GM12878 (cell line): ENCODE data around the gene LEKR1. TPM values are rescaled to one million over a fixed set of nuclear protein-coding genes. Genes with fewer than 3 reads are reported as not detected.

ENCODE experiments used
- ATAC-seq: fragments of 200-7000 bp; cut with Tn5 transposase; 3 replicates; pipeline ENCODE4 v1.9.1; 2020; ENCODE audit warnings: mild to moderate bottlenecking, moderate library complexity
- BruUV-seq: library from RNA; stranded (reverse); fragments of 400-500 nt; replicated peaks from 2 replicates; lab custom pipeline; 2021; lab: Mats Ljungman, UMichigan
- CTCF ChIA-PET: fragments of 300-600 bp; sonication (Branson Sonifier 250); formaldehyde crosslinking; extraction: SDS; loops from one replicate; lab custom pipeline; 2021; ENCODE audit warnings: inconsistent platforms; lab: Yijun Ruan, JAX
- POLR2A ChIA-PET: fragments of 350-600 bp; formaldehyde crosslinking; extraction: SDS; loops from one replicate; lab custom pipeline; 2021; ENCODE audit warnings: inconsistent platforms; lab: Charles Lee
- RAD21 ChIA-PET: fragments of 300-600 bp; sonication (Branson Sonifier 250); formaldehyde crosslinking; loops from one replicate; lab custom pipeline; 2023; ENCODE audit warnings: antibody characterized with exemption; ENCODE audit not compliant: unreplicated experiment; lab: Charles Lee
- SMC1A ChIA-PET: fragments of 300-600 bp; sonication (Branson Sonifier 250); formaldehyde crosslinking; loops from one replicate; lab custom pipeline; 2023; ENCODE audit not compliant: unreplicated experiment, uncharacterized antibody; lab: Charles Lee
- DNase-seq: peaks from one replicate; pipeline ENCODE4 v3.0.0-alpha.2; 2011; ENCODE audit warnings: low read depth, low spot score
- FAIRE-seq: peaks from 3 replicates; lab custom pipeline; 2011; peaks lifted over from hg19 to GRCh38; lab: Jason Lieb, UNC
- H2AFZ ChIP-seq: 2 replicates; pipeline ENCODE4 v1.6.0; 2011; ENCODE audit warnings: low read depth, low read length, control low read depth; ENCODE audit not compliant: control insufficient read depth
- H3K27ac ChIP-seq: 2 replicates; pipeline ENCODE4 v1.5.1; 2011; ENCODE audit warnings: control low read depth; ENCODE audit not compliant: control insufficient read depth, insufficient read depth
- H3K27me3 ChIP-seq, 2 experiments: replicated peaks in 1 of 2; 2 replicates each; pipeline versions ENCODE4 v1.6.0 to v1.6.1; 2011; ENCODE audit warnings: low read length in 1 of 2; ENCODE audit not compliant: control insufficient read depth in 2 of 2, insufficient read depth in 2 of 2
- H3K36me3 ChIP-seq, 2 experiments: 2 replicates each; pipeline ENCODE4 v1.5.1; 2011; ENCODE audit warnings: low read length in 1 of 2; ENCODE audit not compliant: control insufficient read depth in 2 of 2, insufficient read depth in 2 of 2
- H3K4me1 ChIP-seq: 2 replicates; pipeline ENCODE4 v1.6.1; 2011; ENCODE audit warnings: mild to moderate bottlenecking, low read length, moderate library complexity, mixed read lengths; ENCODE audit not compliant: control insufficient read depth, insufficient read depth
- H3K4me2 ChIP-seq: 2 replicates; pipeline ENCODE4 v1.6.0; 2011; ENCODE audit warnings: control low read depth; ENCODE audit not compliant: control insufficient read depth, insufficient read depth
- H3K4me3 ChIP-seq: fragments of 200-600 bp; sonication (generic); 2 replicates; pipeline ENCODE4 v1.5.1; 2016
- H3K79me2 ChIP-seq: 2 replicates; pipeline ENCODE4 v1.6.0; 2011; ENCODE audit warnings: low read length; ENCODE audit not compliant: control insufficient read depth, insufficient read depth
- H3K9ac ChIP-seq: 2 replicates; pipeline ENCODE4 v1.8.0; 2011; ENCODE audit warnings: low read length, control low read depth, mixed read lengths; ENCODE audit not compliant: control insufficient read depth, insufficient read depth
- H3K9me3 ChIP-seq: replicated peaks from 3 replicates; pipeline ENCODE4 v1.5.1; 2011; ENCODE audit warnings: mild to moderate bottlenecking, low read length; ENCODE audit not compliant: control insufficient read depth, insufficient read depth
- H4K20me1 ChIP-seq: 2 replicates; pipeline ENCODE4 v1.6.0; 2011; ENCODE audit not compliant: control insufficient read depth, insufficient read depth
- BCL11A ChIP-seq: IDR thresholded peaks from 2 replicates; pipeline ENCODE4 v1.6.1; 2011; ENCODE audit warnings: low read depth, low read length
- BMI1 ChIP-seq: fragments of 450-650 bp; IDR thresholded peaks from 2 replicates; pipeline ENCODE4 v1.6.1; 2016; ENCODE audit warnings: mild to moderate bottlenecking, moderate library complexity, borderline replicate concordance
- BRCA1 ChIP-seq: IDR thresholded peaks from 2 replicates; pipeline ENCODE4 v1.6.1; 2011; ENCODE audit warnings: low read depth, low read length, improper control_type of control experiment
- EED ChIP-seq: sonication (generic); IDR thresholded peaks from 2 replicates; pipeline ENCODE4 v1.6.1; 2016; ENCODE audit warnings: antibody characterized with exemption, low read depth
- ETV6 ChIP-seq, 2 experiments: fragments of 450-650 bp in 1 of 2; IDR thresholded peaks in 1 of 2; conservative IDR thresholded peaks in 1 of 2; 2 replicates each; pipeline ENCODE4 v1.6.1; 2014; ENCODE audit warnings: antibody characterized with exemption in 1 of 2, borderline replicate concordance in 1 of 2, low read depth in 1 of 2, mild to moderate bottlenecking in 1 of 2, moderate library complexity in 1 of 2
- IRF3 ChIP-seq: fragments of 450-650 bp; IDR thresholded peaks from 2 replicates; pipeline ENCODE4 v1.6.1; 2014; ENCODE audit warnings: mild to moderate bottlenecking
- KDM1A ChIP-seq: fragments of 200-600 bp; sonication (generic); IDR thresholded peaks from 2 replicates; pipeline ENCODE4 v1.6.1; 2016; ENCODE audit warnings: borderline replicate concordance
- MYB ChIP-seq: fragments of 150-350 bp; IDR thresholded peaks from 2 replicates; pipeline ENCODE4 v1.6.1; 2014; ENCODE audit warnings: mild to moderate bottlenecking, low read depth, low read length, borderline replicate concordance
- PBX3 ChIP-seq: IDR thresholded peaks from 2 replicates; pipeline ENCODE4 v1.6.1; 2011; ENCODE audit warnings: mild to moderate bottlenecking, low read depth, low read length, moderate library complexity; ENCODE audit not compliant: insufficient replicate concordance
- SKIL ChIP-seq: fragments of 450-650 bp; IDR thresholded peaks from 2 replicates; pipeline ENCODE4 v1.6.1; 2017; ENCODE audit warnings: mild to moderate bottlenecking, low read depth, inconsistent platforms; ENCODE audit not compliant: poor library complexity, severe bottlenecking
- SP1 ChIP-seq: IDR thresholded peaks from one replicate; pipeline ENCODE4 v1.6.1; 2011; ENCODE audit warnings: low read depth, low read length
- WGBS: methylation state at CpG from one replicate; pipeline ENCODE4 v1.1.6; 2016; ENCODE audit warnings: low lambda C conversion rate; ENCODE audit not compliant: insufficient replicate concordance, insufficient coverage; ENCODE audit errors: missing lambda C conversion rate; 5-methylcytosine and 5-hydroxymethylcytosine counted together
- in situ Hi-C: fragments of 300-500 bp; cut with MboI; formaldehyde crosslinking; loops from 9 replicates; pipeline ENCODE4 v1.14.3; 2018; ENCODE audit warnings: mixed read lengths
- intact Hi-C: fragments of 100-400 bp; cut with micrococcal nuclease; formaldehyde crosslinking; loops from one replicate; pipeline ENCODE4 v1.14.2; 2022; ENCODE audit not compliant: unreplicated experiment
- polyA plus RNA-seq, 11 experiments: library from polyadenylated mRNA; depleted of rRNA in 4 of 11; unstranded in 6 of 11; stranded (reverse) in 5 of 11; fragments of >200 nt; fragmentation: Nextera tagmentation in 4 of 11; fragmentation: Illumina TruSeq in 1 of 11; extraction: Ambion mirVana in 4 of 11; extraction: Trizol in 1 of 11; gene quantifications; 1 replicate in 1 of 11; 2 replicates in 10 of 11; pipeline versions ENCODE4 v1.2.1 to v1.2.3, GENCODE V29; 2011 to 2016; ENCODE audit warnings: inconsistent platforms in 2 of 11, missing spikeins in 2 of 11, low read depth in 1 of 11
- total RNA-seq, 4 experiments: library from RNA; depleted of rRNA in 3 of 4; stranded (reverse); fragments of >200 nt in 3 of 4; fragmentation: Illumina TruSeq in 1 of 4; extraction: Trizol in 1 of 4; gene quantifications; 2 replicates each; pipeline versions ENCODE4 v1.2.1 to v1.2.3, GENCODE V29; 2013 to 2021

LEKR1 gene
- total and polyA plus RNA-seq, 10 of the 15 experiments (the other 5 are each of a cell fraction or from before 2014, with no cell fraction given) = 0.48 to 3.2 (median 1.3) TPM

GRCh38 chr3:157077565-157077991 lies 251.4 kb downstream of the LEKR1 start:
- Histone ChIP-seq H3K4me2 (no peak overlapping the region), H2AFZ (no peak overlapping the region; the same call in 1 of the 2 replicates), H3K9me3 (no peaks in the 10 kb centered on the region), H3K9ac (no peak overlapping the region), H3K36me3 (no peaks in the 10 kb centered on the region), H3K79me2 (no peaks in the 10 kb centered on the region), H3K27me3 (no peaks in the 10 kb centered on the region), H4K20me1 (no peaks in the 10 kb centered on the region), H3K4me1 (peaks cover 17% of the 10 kb centered on the region)
- 93% methylated on average over 4 of the region's 4 CpGs for WGBS
- intact Hi-C loops (no loop called here), in situ Hi-C loops (no loop called here)
- no TSS peak for BruUV-seq
- FAIRE-seq (no peak), ATAC-seq (no peak)
- ChIA-PET CTCF (interaction anchor here (0.7 to 50.9 kb wide), 15 partner anchors 9 to 411 kb away, joined by 3 to 939 read pairs (median 3); partner anchors contain the start of gene TIPARP), RAD21 (interaction anchor here (1.3 to 1.5 kb wide), 5 partner anchors 10 to 403 kb away, joined by 4 to 7 read pairs (median 4); partner anchors contain the start of gene TIPARP)
- TF ChIP-seq IRF3 = no peak
- TF ChIP-seq SKIL = no peak
- TF ChIP-seq ETV6 (conservative IDR thresholded peaks at IDR 0.05 in 1 of 2, IDR thresholded peaks at IDR 0.05 in 1 of 2; ENCODE audit: borderline replicate concordance in 1 of 2, low read depth in 1 of 2) = no peak
- TF ChIP-seq BCL11A = no peak
- no peak for TF ChIP-seq BMI1
- no peak for TF ChIP-seq MYB
- no peak for TF ChIP-seq PBX3
- no peak for TF ChIP-seq KDM1A
- no peak for TF ChIP-seq BRCA1
- TF ChIP-seq EED = no peak
- TF ChIP-seq SP1 = no peak
- TF ChIP-seq, all 136 proteins: peak for 0
- no peak overlapping the region for H3K27ac ChIP-seq
- ChIA-PET SMC1A (interaction anchor here (0.8 to 3.6 kb wide), 12 partner anchors 9 to 568 kb away, joined by 3 to 15 read pairs (median 4); no protein-coding TSS in a partner anchor), POLR2A (interaction anchor here (1.1 to 1.3 kb wide), 2 partner anchors 11 to 398 kb away, joined by 4 to 5 read pairs; no protein-coding TSS in a partner anchor)
- no peak for DNase-seq
- H3K4me3 ChIP-seq = no peak overlapping the region
